SHP77 (cell line): ENCODE data around the gene DNAJA1.
"Not testable (repeated sequence)": the region's sequence is repeated elsewhere in the genome, so short reads cannot be mapped to it uniquely, and the experiment has no call there.

Experiments
- DNase-seq, 2 experiments: peaks; one replicate each; lab custom pipeline; 2025; lab: John Stamatoyannopoulos, UW

The DNAJA1 gene

DNA sequence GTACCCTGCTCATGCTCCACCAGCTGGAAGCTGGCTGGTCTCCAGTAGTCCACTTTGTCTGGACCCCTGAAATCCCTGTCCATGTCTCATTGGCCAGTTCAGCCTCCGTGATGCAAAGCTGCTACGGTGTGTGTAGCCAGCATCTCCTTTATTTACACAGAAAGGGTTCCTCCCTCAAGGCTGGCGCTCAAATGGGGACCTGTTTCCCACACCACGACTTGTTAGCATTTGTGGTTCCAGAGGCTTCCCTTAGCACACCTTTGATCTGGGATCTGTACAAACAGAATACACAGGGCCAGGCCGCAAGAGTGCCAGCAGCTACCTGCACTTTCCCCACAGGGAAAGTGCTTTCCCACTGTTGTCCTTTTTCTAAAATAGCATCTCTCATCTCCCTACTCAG lies 57.1 kb downstream of the DNAJA1 start:
- DNase-seq = no peak

- DNase-seq = peak in 1 of 2 experiments; percentile 7
Observed at GRCh38 chr9:33082538-33083326, 57.7 kb downstream of the DNAJA1 start.

DNA sequence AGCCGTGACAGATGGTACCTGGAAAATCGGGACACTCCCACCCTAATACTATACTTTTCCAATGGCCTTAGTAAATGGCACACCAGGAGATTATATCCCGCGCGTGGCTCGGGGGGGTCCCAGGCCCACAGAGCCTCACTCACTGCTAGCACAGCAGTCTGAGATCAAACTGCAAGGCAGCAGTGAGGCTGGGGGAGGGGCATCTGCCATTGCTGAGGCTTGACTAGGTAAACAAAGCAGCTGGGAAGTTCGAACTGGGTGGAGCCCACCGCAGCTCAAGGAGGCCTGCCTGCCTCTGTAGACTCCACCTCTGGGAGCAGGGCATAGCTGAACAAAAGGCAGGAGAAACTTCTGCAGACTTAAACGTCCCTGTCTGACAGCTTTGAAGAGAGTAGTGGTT lies 60.6 kb downstream of the DNAJA1 start:
- not testable (repeated sequence) for DNase-seq
